HL-60 (cell line): ENCODE data around the gene RAP1GAP.

Experiments used
- DNase-seq, 2 experiments: peaks; one replicate each; pipeline ENCODE4 v3.0.0-alpha.2; 2010 to 2020; ENCODE audit warnings: low read depth in 1 of 2, low spot score in 1 of 2
- H3K27ac ChIP-seq: fragments of 250-450 bp; sonication (Bioruptor Pico); replicated peaks from 2 replicates; pipeline ENCODE4 v1.5.1; 2020; ENCODE audit warnings: mild to moderate bottlenecking, moderate library complexity
- H3K27me3 ChIP-seq: fragments of 250-450 bp; sonication (Bioruptor Pico); 2 replicates; pipeline ENCODE4 v1.5.1; 2021; ENCODE audit warnings: mild to moderate bottlenecking, moderate library complexity; ENCODE audit not compliant: insufficient read depth, poor library complexity, severe bottlenecking
- H3K4me3 ChIP-seq: replicated peaks from 2 replicates; pipeline ENCODE4 v1.5.1; 2011; ENCODE audit warnings: mild to moderate bottlenecking, control low read depth, low read length; ENCODE audit not compliant: insufficient read depth
- CTCF ChIP-seq: IDR thresholded peaks from one replicate; pipeline ENCODE4 v1.5.1; 2011; ENCODE audit warnings: low read length, control low read depth, inconsistent platforms; ENCODE audit not compliant: insufficient read depth
- GABPA ChIP-seq: IDR thresholded peaks from 2 replicates; pipeline ENCODE4 v1.6.1; 2012; ENCODE audit warnings: low read depth
- POLR2AphosphoS5 ChIP-seq: IDR thresholded peaks from 2 replicates; pipeline ENCODE4 v1.6.1; 2012; ENCODE audit warnings: low read depth
- SPI1 ChIP-seq: IDR thresholded peaks from 2 replicates; pipeline ENCODE4 v1.6.1; 2012; ENCODE audit warnings: low read depth, mild to moderate bottlenecking, borderline replicate concordance
- TF ChIP-seq, protein P1 (sequence below): IDR thresholded peaks from 2 replicates; pipeline ENCODE4 v1.6.1; 2012; ENCODE audit warnings: low read depth; ENCODE audit not compliant: insufficient replicate concordance

Gene RAP1GAP

DNA sequence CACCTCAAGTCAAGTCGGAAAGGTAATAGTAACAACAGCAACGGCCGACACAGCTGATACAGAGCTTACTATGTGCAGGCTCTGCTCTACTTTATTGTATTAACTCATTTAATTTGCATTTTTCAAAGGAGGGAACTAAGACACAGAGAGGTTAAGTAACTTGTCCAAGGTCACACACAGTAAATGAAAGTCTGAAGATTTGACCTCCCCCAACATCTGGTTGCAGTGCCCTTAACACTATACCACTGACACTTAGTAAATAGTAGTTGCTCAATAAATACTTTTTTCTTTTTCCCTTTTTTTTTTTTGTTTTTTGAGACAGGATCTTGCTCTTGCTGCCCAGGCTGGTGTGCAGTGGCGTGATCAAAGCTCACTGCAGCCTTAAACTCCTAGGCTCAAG is 39.2 kb downstream of the RAP1GAP start:
- DNase-seq = no peak
- H3K27me3 ChIP-seq = peaks cover 3% of the 10 kb centered on the region
- TF ChIP-seq POLR2AphosphoS5 = no peak
- no peak for TF ChIP-seq CTCF
- no peak for TF ChIP-seq SPI1
- no peak for TF ChIP-seq GABPA
- TF ChIP-seq, protein P1, sequence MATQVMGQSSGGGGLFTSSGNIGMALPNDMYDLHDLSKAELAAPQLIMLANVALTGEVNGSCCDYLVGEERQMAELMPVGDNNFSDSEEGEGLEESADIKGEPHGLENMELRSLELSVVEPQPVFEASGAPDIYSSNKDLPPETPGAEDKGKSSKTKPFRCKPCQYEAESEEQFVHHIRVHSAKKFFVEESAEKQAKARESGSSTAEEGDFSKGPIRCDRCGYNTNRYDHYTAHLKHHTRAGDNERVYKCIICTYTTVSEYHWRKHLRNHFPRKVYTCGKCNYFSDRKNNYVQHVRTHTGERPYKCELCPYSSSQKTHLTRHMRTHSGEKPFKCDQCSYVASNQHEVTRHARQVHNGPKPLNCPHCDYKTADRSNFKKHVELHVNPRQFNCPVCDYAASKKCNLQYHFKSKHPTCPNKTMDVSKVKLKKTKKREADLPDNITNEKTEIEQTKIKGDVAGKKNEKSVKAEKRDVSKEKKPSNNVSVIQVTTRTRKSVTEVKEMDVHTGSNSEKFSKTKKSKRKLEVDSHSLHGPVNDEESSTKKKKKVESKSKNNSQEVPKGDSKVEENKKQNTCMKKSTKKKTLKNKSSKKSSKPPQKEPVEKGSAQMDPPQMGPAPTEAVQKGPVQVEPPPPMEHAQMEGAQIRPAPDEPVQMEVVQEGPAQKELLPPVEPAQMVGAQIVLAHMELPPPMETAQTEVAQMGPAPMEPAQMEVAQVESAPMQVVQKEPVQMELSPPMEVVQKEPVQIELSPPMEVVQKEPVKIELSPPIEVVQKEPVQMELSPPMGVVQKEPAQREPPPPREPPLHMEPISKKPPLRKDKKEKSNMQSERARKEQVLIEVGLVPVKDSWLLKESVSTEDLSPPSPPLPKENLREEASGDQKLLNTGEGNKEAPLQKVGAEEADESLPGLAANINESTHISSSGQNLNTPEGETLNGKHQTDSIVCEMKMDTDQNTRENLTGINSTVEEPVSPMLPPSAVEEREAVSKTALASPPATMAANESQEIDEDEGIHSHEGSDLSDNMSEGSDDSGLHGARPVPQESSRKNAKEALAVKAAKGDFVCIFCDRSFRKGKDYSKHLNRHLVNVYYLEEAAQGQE = no peak
- H3K4me3 ChIP-seq = no peak overlapping the region
- H3K27ac ChIP-seq = no peak overlapping the region

DNA sequence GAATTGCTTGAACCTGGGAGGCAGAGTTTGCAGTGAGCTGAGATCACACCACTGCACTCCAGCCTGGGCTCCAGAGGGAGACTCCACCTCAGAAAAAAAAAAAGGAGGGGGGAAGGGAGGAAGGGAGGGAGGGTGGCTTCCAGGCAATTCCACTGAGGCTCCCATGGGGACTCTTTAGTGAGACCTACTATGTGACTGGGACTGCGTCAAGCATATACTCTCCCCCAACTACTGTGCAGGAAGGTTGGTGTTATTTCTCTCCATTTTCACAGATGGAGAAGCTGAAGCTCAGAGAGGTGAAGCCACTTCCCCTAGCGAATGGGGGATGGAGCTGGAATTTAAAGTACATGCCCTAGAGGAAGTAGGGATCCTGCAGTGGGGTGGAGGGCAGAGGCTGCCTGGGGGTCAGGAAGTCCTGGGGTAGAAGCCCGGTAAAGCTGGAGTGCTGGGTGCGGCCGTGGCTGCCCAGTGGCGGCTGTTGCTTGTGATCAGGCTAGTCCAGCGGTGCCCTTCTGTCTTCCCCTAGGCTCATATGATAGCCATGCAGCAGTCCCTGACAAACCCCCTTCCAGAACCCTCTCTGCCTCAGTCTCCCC is 40.3 kb downstream of the RAP1GAP start:
- Histone ChIP-seq H3K4me3 (no peak overlapping the region), H3K27ac (no peak overlapping the region)
- DNase-seq = peak in 1 of 2 experiments; percentile 57

GRCh38 chr1:21626921-21627339 is 42.2 kb downstream of the RAP1GAP start:
- Histone ChIP-seq H3K27me3 (peaks cover 11% of the 10 kb centered on the region), H3K4me3 (no peak overlapping the region), H3K27ac (no peak overlapping the region)
- TF ChIP-seq CTCF (no peak), GABPA (no peak), POLR2AphosphoS5 (no peak), SPI1 (no peak)
- TF ChIP-seq, protein P1 = no peak
- no peak for DNase-seq

More for the DNA sequence above, 40.3 kb downstream of the RAP1GAP start:
- TF ChIP-seq POLR2AphosphoS5 (no peak), SPI1 (peak; percentile 76; the same call in 1 of the 2 replicates)
- peaks cover 3% of the 10 kb centered on the region for H3K27me3 ChIP-seq

- DNase-seq = no peak
- Histone ChIP-seq H3K27me3 (peaks cover 22% of the 10 kb centered on the region), H3K4me3 (no peak overlapping the region), H3K27ac (no peak overlapping the region)
- TF ChIP-seq, protein P1 = no peak
- TF ChIP-seq GABPA = no peak
- TF ChIP-seq CTCF = no peak
- TF ChIP-seq POLR2AphosphoS5 = no peak
- no peak for TF ChIP-seq SPI1
Measured at GRCh38 chr1:21625390-21626190, 43.6 kb downstream of the RAP1GAP start.
